ENCODE results near the gene TSGA10IP.

DNA sequence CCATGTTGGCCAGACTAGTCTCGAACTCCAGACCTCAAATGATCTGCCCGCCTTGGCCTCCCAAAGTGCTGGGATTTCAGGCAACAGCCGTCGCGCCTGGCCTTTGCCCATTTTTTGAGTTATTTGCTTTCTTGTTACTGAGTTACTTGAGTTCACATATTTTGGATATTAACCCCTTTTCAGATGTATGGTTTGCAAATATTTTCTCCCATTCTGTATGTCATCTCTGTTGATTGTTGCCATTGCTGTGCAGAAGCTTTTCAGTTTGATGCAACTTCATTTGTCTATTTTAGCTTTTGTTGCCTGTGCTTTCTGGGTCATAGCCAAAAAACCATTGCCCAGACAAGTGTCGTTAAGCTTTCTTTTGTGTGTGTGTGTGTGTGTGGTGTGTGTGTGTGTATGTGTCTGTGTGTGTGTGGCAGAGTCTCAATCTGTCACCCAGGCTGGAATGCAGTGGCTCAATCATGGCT, 6.8 kb downstream of the TSGA10IP start:
- TF ChIP-seq, protein P1, sequence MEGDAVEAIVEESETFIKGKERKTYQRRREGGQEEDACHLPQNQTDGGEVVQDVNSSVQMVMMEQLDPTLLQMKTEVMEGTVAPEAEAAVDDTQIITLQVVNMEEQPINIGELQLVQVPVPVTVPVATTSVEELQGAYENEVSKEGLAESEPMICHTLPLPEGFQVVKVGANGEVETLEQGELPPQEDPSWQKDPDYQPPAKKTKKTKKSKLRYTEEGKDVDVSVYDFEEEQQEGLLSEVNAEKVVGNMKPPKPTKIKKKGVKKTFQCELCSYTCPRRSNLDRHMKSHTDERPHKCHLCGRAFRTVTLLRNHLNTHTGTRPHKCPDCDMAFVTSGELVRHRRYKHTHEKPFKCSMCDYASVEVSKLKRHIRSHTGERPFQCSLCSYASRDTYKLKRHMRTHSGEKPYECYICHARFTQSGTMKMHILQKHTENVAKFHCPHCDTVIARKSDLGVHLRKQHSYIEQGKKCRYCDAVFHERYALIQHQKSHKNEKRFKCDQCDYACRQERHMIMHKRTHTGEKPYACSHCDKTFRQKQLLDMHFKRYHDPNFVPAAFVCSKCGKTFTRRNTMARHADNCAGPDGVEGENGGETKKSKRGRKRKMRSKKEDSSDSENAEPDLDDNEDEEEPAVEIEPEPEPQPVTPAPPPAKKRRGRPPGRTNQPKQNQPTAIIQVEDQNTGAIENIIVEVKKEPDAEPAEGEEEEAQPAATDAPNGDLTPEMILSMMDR (IDR thresholded peaks at IDR 0.05 in 4 of 5, conservative IDR thresholded peaks at IDR 0.05 in 1 of 5), result no peak
- TF ChIP-seq POLR2A (IDR thresholded peaks at IDR 0.05), result no peak

All from gastrocnemius medialis (tissue), 4 donors.